Activated T-cell treated with anti-CD3 and anti-CD28 coated beads for 4 hours (primary cell): ENCODE results near the gene NKX1-2.

Experiments
- DNase-seq: peaks from one replicate; pipeline ENCODE4 v3.0.0-alpha.2; 2020

Gene NKX1-2

GRCh38 chr10:124474514-124475070 is 24.8 kb upstream of the NKX1-2 start:
- DNase-seq = no peak

- no peak for DNase-seq
Observed at GRCh38 chr10:124473070-124473469, 23.2 kb upstream of the NKX1-2 start.

DNA sequence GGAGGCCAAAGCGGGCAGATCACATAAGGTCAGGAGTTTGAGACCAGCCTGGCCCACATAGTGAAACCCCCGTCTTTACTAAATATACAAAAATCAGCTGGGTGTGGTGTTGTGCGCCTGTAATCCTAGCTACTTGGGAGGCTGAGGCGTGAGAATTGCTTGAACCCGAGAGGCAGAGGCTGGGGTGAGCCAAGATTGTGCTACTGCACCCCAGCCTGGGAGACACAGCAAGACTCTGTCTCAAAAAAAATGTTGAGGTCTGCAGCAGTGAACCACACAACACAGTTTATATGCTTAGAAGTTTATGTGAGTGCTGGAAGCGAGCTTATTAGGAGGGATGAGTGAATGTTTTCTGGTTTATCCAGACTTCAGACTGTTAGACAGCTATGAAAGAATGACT is 22.2 kb upstream of the NKX1-2 start:
- DNase-seq = no peak

GRCh38 chr10:124470544-124471434 is 21.0 kb upstream of the NKX1-2 start:
- no peak for DNase-seq

DNA sequence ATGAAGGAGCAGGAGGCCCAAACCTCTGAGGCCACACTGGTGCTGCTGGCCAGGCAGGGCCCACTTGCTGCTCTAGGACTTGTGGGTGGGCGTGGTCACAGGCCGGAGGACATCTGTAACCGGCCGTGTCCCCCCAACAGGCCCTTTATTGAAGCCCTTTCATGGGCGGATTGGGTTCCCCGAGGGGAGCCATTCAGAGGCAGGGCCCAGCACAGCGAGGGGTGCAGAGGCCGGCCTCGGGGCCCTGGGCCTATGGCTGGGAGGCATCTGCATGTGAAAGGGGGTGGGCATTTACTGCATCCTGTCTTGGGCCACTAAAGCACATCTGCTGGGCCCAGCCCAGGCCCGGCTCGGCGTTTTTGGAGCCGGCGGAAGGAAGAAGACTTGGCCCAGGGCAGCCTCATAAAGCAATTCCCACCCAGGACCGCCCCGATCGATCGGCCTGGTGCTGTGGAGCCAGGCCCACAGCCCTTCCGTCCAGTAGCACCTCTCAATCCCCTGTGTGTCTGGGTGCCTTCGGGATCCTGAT is 20.2 kb upstream of the NKX1-2 start:
- DNase-seq = no peak

- no peak for DNase-seq
Observed at GRCh38 chr10:124468624-124469023, 18.8 kb upstream of the NKX1-2 start.

DNA sequence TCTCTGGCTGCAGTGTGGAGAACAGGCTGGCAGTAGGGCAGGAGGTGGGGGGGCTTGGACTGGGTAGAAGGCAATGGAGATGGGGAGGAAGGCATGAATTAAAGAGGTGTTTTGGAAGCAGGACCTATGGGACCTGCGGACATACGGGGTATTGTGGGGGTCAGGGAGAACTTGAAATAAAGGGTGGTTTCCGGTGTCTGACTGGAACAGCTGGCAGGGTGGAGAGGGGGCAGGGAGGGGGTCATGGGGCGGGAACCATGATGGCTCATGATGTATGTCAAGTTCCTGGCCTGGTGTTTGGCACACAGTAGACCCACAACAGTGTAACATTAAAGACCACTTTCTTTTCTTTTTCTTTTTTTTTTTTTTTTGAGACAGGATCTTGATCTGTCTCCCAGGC is 17.3 kb upstream of the NKX1-2 start:
- DNase-seq = no peak

- DNase-seq = no peak
Observed at GRCh38 chr10:124465777-124466488, 16.1 kb upstream of the NKX1-2 start.

- no peak for DNase-seq
Observed at GRCh38 chr10:124465003-124465776, 15.4 kb upstream of the NKX1-2 start.

- DNase-seq = no peak
Observed at GRCh38 chr10:124464028-124464965, 14.5 kb upstream of the NKX1-2 start.

GRCh38 chr10:124462348-124462695 is 12.5 kb upstream of the NKX1-2 start:
- DNase-seq = no peak

DNA sequence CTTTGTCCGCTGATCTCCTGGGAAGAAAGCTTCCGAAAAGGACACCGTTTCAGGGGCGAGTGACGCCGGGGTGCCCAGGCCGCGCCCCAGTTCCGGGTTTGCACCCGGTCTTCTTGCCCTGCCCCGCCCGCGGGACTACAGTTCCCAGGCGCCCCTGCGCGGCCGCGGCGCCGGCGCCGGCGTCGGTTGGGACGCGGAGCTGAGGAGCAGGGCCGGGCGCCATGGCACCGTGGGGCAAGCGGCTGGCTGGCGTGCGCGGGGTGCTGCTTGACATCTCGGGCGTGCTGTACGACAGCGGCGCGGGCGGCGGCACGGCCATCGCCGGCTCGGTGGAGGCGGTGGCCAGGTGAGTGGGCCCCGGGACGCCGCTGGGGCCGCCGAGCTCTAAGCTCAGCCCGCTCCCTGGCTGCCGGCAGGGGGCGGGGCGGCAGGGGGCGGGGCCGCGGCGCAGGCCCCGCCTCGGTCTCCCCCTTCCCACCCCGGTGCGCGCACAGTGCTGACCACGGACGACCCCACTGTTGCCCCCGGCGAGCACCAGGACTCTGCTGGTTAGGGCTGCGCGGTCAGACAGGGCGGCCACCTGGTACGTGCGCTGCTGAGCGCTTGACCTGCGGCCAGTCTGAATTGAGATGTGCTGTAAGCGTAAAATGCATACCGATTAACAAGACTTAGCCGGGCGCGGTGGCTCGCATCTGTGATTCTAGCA is 12.0 kb upstream of the NKX1-2 start, which contains the start of gene LHPP:
Gene LHPP (plus strand): TSS at position 182 of the 706 bp plus-strand sequence. CDS start 40 bp downstream, at position 222.
- peak; percentile 76 for DNase-seq

DNA sequence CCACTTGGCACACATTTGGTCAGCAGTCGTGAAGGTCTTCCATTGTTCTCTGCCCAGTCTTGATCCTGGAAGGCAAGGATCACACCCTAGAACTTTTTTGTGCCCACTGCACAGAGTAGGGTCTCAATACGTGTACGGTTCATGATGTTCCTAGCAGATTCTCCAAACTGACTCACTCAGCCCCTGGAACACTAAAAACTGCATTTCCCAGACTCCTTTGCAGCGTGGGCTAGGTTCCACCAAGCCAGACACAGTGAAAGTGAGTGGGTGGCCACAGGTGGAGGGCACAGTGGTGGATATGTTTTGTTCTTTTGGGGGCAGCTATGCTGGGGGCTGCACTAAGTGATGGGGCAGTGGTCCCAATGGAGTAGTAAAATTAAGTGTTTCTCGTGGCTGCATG is 10.3 kb upstream of the NKX1-2 start:
- no peak for DNase-seq

GRCh38 chr10:124459395-124459794 is 9.6 kb upstream of the NKX1-2 start:
- DNase-seq = no peak

DNA sequence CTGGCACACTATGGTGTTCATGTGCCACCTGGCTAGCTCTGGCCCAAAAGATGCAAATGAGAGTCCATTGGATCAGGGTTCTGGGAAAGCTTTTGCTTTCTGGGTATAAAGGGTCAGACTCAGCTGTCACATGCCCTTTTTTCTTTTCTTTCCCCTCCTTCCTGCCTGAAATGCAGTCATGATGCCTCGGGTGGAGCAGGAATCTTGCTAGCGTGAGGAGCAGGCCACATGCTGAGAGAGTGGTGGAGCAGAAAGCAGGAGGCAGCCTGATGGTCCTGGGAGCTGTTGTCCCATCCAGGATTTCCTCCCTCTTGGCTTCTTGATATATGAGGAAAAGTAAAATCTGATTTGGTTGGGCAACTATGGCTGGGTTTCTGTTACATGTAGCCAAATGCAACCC is 9.1 kb upstream of the NKX1-2 start:
- no peak for DNase-seq

DNA sequence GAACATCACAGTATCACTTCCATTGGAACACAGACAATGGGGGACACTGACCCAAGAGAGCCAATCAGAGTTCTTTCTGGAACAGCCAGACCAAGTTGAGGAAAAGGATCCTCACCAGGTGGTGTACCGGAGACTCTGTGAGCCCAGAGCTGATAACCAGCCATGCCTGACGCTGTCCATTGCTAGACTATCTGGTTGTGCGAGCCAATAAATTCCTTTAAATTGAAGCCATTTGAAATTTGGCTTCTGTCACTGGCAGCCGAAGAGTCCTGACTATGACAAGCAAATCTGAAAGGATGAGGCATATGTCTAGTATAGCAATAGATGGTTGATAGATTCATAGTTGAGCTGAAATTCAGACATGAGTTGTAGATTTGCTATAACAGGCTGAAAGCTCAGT is 8.6 kb upstream of the NKX1-2 start:
- no peak for DNase-seq

GRCh38 chr10:124455441-124455840 is 5.6 kb upstream of the NKX1-2 start:
- no peak for DNase-seq

GRCh38 chr10:124453960-124454610 is 4.2 kb upstream of the NKX1-2 start:
- no peak for DNase-seq

- DNase-seq = no peak
Observed at GRCh38 chr10:124451276-124451675, 1.4 kb upstream of the NKX1-2 start.

- DNase-seq = no peak
Observed at GRCh38 chr10:124450783-124451057, 885 bp upstream of the NKX1-2 start.
